Spinal cord (tissue), 10 donors: Measurements from ENCODE around the gene COL9A3. TPM values are rescaled to one million over a fixed set of nuclear protein-coding genes. Genes with fewer than 3 reads are reported as not detected.

Experiments
- DNase-seq, 6 donors: peaks; one replicate each; pipeline versions ENCODE4 v3.0.0 to v3.0.0-alpha.2; 2013 to 2015; ENCODE audit warnings: low spot score in 6 of 6, low read depth in 4 of 6
- H3K27ac ChIP-seq: one replicate; pipeline ENCODE4 v1.5.1; 2013; ENCODE audit warnings: low read depth, low read length, control low read depth
- H3K27me3 ChIP-seq: one replicate; pipeline ENCODE4 v1.6.1; 2013; ENCODE audit warnings: low read length; ENCODE audit not compliant: control insufficient read depth, insufficient read depth
- H3K36me3 ChIP-seq: one replicate; pipeline ENCODE4 v1.6.1; 2013; ENCODE audit warnings: low read length; ENCODE audit not compliant: control insufficient read depth, insufficient read depth
- H3K4me1 ChIP-seq: one replicate; pipeline ENCODE4 v1.6.1; 2013; ENCODE audit warnings: low read length; ENCODE audit not compliant: control insufficient read depth, insufficient read depth
- H3K4me3 ChIP-seq: one replicate; pipeline ENCODE4 v1.5.1; 2013; ENCODE audit warnings: low read depth, low read length, control low read depth
- H3K9me3 ChIP-seq: one replicate; pipeline ENCODE4 v1.6.1; 2013; ENCODE audit warnings: low read length; ENCODE audit not compliant: control insufficient read depth, insufficient read depth
- WGBS: methylation state at CpG from one replicate; pipeline ENCODE4 v1.1.5; 2013; ENCODE audit warnings: missing lambda C conversion rate; ENCODE audit not compliant: insufficient coverage; 5-methylcytosine and 5-hydroxymethylcytosine counted together
- polyA plus RNA-seq, 2 donors: library from polyadenylated mRNA; unstranded; fragments of 120-200 nt; gene quantifications; one replicate each; pipeline ENCODE4 v1.2.1, GENCODE V29; 2013; ENCODE audit not compliant: insufficient read length in 2 of 2
- total RNA-seq, 2 donors: library from RNA; depleted of rRNA in 1 of 2; stranded (reverse); fragments of 120-200 nt in 1 of 2; fragments of >200 nt in 1 of 2; gene quantifications; one replicate each; pipeline versions ENCODE4 v1.2.3 to v1.2.4, GENCODE V29; 2013 to 2014
- donor health status: healthy.

The COL9A3 gene
- total and polyA plus RNA-seq, 4 donors: 33.5 to 151 (median 57.4) TPM

GRCh38 chr20:62822788-62823651 is 6.2 kb downstream of the COL9A3 start:
- Histone ChIP-seq H3K4me3 (no peak overlapping the region), H3K9me3 (no peaks in the 10 kb centered on the region), H3K27ac (no peak overlapping the region), H3K4me1 (peaks cover 74% of the 10 kb centered on the region), H3K27me3 (no peaks in the 10 kb centered on the region), H3K36me3 (peaks cover 39% of the 10 kb centered on the region)
- 79% methylated on average over 15 of the region's 24 CpGs for WGBS
- peak in 1 of 6 donors; percentile 36 for DNase-seq

DNA sequence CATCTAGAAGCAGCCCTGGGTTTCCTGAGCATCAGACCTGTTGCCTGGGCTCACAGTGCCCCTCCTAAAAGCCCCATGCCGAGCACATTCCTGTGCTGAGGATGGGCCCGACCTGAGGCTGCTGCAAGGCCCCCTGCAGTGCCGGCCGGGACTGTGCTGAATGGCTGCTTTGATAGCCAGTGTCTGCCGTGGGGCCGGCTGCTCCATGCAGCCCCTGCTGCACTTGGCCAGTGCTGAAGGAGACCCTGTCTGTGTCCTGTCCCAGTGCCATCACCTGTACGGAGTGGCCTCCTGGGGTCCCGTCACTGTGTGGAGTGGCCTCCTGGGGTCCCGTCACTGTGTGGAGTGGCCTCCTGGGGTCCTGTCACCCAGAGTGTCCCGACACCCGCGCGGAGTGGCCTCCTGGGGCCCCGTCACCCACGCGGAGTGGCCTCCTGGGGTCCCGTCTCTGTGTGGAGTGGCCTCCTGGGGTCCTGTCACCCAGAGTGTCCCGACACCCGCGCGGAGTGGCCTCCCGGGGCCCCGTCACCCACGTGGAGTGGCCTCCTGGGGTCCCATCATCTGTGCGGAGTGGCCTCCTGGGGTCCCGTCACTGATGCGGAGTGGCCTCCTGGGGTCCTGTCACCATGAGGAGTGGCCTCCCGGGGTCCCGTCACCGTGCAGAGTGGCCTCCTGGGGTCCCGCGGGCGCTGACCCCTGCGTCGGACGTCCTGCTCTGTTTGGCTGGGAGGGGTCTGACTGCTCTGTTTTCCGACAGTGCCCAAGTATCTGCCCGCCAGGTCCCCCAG is 7.0 kb downstream of the COL9A3 start:
- no peak for DNase-seq
- peaks cover 65% of the 10 kb centered on the region for H3K4me1 ChIP-seq
- H3K36me3 ChIP-seq: peaks cover 45% of the 10 kb centered on the region
- H3K9me3 ChIP-seq: no peaks in the 10 kb centered on the region
- no peaks in the 10 kb centered on the region for H3K27me3 ChIP-seq
- no peak overlapping the region for H3K4me3 ChIP-seq
- no peak overlapping the region for H3K27ac ChIP-seq
- WGBS: 73% methylated on average over 38 of the region's 38 CpGs

GRCh38 chr20:62824476-62825332 is 7.9 kb downstream of the COL9A3 start:
- Histone ChIP-seq H3K4me1 (peaks cover 57% of the 10 kb centered on the region), H3K9me3 (no peaks in the 10 kb centered on the region), H3K27me3 (no peaks in the 10 kb centered on the region), H3K4me3 (no peak overlapping the region), H3K27ac (no peak overlapping the region), H3K36me3 (peaks cover 53% of the 10 kb centered on the region)
- WGBS: 48% methylated on average over 21 of the region's 36 CpGs
- peak in 2 of 6 donors; percentile 66 to 76 for DNase-seq

GRCh38 chr20:62825333-62825985 is 8.6 kb downstream of the COL9A3 start:
- Histone ChIP-seq H3K9me3 (no peaks in the 10 kb centered on the region), H3K4me3 (no peak overlapping the region), H3K27me3 (no peaks in the 10 kb centered on the region), H3K36me3 (peaks cover 58% of the 10 kb centered on the region), H3K27ac (no peak overlapping the region), H3K4me1 (peaks cover 52% of the 10 kb centered on the region)
- 73% methylated on average over 18 of the region's 22 CpGs for WGBS
- no peak for DNase-seq

DNA sequence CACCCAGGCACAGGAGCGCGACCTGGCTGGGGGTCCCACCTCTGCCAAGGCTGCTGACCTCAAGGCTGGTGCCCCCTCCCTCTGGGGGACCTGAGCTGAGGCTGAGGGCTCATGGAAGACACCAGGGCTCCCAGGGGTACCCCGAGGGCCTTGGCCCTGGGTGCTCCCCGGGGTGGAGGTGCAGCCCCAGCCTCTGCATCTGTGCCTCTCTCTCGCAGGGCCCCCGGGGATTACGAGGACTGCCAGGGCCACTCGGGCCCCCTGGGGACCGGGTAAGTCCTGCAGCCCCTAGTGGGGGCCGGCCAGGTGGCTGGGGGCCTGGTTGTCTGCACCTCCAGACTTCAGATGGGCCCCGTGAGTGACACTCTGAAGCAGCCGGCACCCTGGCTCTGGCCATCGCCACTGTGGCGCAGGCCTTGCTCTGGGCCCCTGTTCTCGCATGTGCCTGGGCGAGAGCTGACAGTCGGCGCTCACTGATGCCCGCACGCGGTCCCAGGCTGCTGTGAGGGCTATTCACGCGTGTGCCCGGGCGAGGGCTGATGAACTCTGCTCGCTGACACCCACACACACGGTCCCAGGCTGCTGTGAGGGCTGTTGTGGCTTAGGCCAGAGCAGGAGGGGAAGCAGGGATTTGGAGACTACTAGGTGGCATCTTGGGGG is 9.3 kb downstream of the COL9A3 start:
- 89% methylated on average over 26 of the region's 27 CpGs for WGBS
- no peak overlapping the region for H3K4me3 ChIP-seq
- H3K27ac ChIP-seq: no peak overlapping the region
- DNase-seq: no peak
- H3K4me1 ChIP-seq: peaks cover 46% of the 10 kb centered on the region
- peaks cover 59% of the 10 kb centered on the region for H3K36me3 ChIP-seq
- H3K27me3 ChIP-seq: no peaks in the 10 kb centered on the region
- H3K9me3 ChIP-seq: no peaks in the 10 kb centered on the region

- Histone ChIP-seq H3K9me3 (no peaks in the 10 kb centered on the region), H3K36me3 (peaks cover 58% of the 10 kb centered on the region), H3K4me1 (peaks cover 47% of the 10 kb centered on the region), H3K27ac (no peak overlapping the region), H3K4me3 (no peak overlapping the region), H3K27me3 (no peaks in the 10 kb centered on the region)
- DNase-seq: no peak
- 95% methylated on average over 20 of the region's 24 CpGs for WGBS
Observed at GRCh38 chr20:62826646-62827310, 9.9 kb downstream of the COL9A3 start.

GRCh38 chr20:62827311-62828038 is 10.6 kb downstream of the COL9A3 start:
- no peaks in the 10 kb centered on the region for H3K9me3 ChIP-seq
- H3K27ac ChIP-seq: no peak overlapping the region
- peaks cover 56% of the 10 kb centered on the region for H3K36me3 ChIP-seq
- WGBS: 81% methylated on average over 29 of the region's 29 CpGs
- no peaks in the 10 kb centered on the region for H3K27me3 ChIP-seq
- no peak overlapping the region for H3K4me3 ChIP-seq
- DNase-seq: no peak
- H3K4me1 ChIP-seq: peaks cover 50% of the 10 kb centered on the region

- Histone ChIP-seq H3K36me3 (peaks cover 56% of the 10 kb centered on the region), H3K27me3 (no peaks in the 10 kb centered on the region), H3K9me3 (no peaks in the 10 kb centered on the region), H3K27ac (no peak overlapping the region), H3K4me3 (no peak overlapping the region), H3K4me1 (peaks cover 53% of the 10 kb centered on the region)
- WGBS: 96% methylated on average over 8 of the region's 9 CpGs
- no peak for DNase-seq
Observed at GRCh38 chr20:62828051-62828450, 11.2 kb downstream of the COL9A3 start.
